ENCODE data around the gene ST8SIA5.
"Not testable (repeated sequence)": the region's sequence is repeated elsewhere in the genome, so short reads cannot be mapped to it uniquely, and the experiment has no call there.

Gene ST8SIA5
- long read RNA-seq, partial matches to known transcripts = 0 of 1 reads
- long read RNA-seq, other reads (novel, unspliced or antisense) = 1 of 1 reads

- H3K4me3 ChIP-seq (replicated peaks; ENCODE audit: insufficient read depth, low read length) = peak within 1 kb of the TSS; percentile 44
- DNase-seq (ENCODE audit: low read depth in 1 of 2, low spot score in 1 of 2) = no peak
- TF ChIP-seq, protein P1, sequence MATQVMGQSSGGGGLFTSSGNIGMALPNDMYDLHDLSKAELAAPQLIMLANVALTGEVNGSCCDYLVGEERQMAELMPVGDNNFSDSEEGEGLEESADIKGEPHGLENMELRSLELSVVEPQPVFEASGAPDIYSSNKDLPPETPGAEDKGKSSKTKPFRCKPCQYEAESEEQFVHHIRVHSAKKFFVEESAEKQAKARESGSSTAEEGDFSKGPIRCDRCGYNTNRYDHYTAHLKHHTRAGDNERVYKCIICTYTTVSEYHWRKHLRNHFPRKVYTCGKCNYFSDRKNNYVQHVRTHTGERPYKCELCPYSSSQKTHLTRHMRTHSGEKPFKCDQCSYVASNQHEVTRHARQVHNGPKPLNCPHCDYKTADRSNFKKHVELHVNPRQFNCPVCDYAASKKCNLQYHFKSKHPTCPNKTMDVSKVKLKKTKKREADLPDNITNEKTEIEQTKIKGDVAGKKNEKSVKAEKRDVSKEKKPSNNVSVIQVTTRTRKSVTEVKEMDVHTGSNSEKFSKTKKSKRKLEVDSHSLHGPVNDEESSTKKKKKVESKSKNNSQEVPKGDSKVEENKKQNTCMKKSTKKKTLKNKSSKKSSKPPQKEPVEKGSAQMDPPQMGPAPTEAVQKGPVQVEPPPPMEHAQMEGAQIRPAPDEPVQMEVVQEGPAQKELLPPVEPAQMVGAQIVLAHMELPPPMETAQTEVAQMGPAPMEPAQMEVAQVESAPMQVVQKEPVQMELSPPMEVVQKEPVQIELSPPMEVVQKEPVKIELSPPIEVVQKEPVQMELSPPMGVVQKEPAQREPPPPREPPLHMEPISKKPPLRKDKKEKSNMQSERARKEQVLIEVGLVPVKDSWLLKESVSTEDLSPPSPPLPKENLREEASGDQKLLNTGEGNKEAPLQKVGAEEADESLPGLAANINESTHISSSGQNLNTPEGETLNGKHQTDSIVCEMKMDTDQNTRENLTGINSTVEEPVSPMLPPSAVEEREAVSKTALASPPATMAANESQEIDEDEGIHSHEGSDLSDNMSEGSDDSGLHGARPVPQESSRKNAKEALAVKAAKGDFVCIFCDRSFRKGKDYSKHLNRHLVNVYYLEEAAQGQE (IDR thresholded peaks at IDR 0.05; ENCODE audit: insufficient replicate concordance, low read depth) = no peak
- TF ChIP-seq POLR2AphosphoS5 (IDR thresholded peaks at IDR 0.05; ENCODE audit: low read depth) = no peak
- TF ChIP-seq CTCF (IDR thresholded peaks at IDR 0.05; ENCODE audit: insufficient read depth, low read length) = no peak
- TF ChIP-seq GABPA (IDR thresholded peaks at IDR 0.05; ENCODE audit: low read depth) = no peak
- no peak for TF ChIP-seq SPI1 (IDR thresholded peaks at IDR 0.05; ENCODE audit: borderline replicate concordance, low read depth)
- peaks cover 50% of the 10 kb centered on the region for H3K27me3 ChIP-seq (ENCODE audit: insufficient read depth, poor library complexity, severe bottlenecking)
- H3K27ac ChIP-seq (replicated peaks) = no peak within 1 kb of the TSS
Measured at GRCh38 chr18:46756559-46757201, at the start of gene ST8SIA5. TSS of gene ST8SIA5 (minus strand) at chr18:46757053. CDS start at chr18:46756508, 545 bp downstream.

DNA sequence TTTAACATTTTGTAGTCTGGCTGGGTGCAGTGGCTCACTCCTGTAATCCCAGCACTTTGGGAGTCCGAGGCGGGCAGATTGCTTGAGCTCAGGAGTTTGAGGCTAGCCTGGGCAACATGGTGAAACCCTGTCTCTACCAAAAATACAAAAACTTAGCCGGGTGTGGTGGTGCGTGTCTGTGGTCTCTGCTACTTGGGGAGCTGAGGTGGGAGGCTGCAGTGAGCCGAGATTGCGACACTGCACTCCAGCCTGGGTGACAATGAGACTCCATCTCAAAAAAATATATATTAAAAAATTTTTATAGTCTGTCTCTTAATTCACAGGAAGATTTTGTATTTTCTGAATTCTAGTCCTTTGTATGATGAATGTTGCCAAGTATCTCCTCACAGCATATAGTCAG is 39.1 kb upstream of the ST8SIA5 start:
- H3K4me3 ChIP-seq (replicated peaks; ENCODE audit: insufficient read depth, low read length); H3K27me3 ChIP-seq (ENCODE audit: insufficient read depth, poor library complexity, severe bottlenecking); DNase-seq (ENCODE audit: low read depth in 1 of 2, low spot score in 1 of 2); H3K27ac ChIP-seq (replicated peaks): not testable (repeated sequence)

- no peak for DNase-seq (ENCODE audit: low read depth in 1 of 2, low spot score in 1 of 2)
- Histone ChIP-seq H3K27me3 (ENCODE audit: insufficient read depth, poor library complexity, severe bottlenecking) (no peaks in the 10 kb centered on the region), H3K27ac (replicated peaks) (no peak overlapping the region), H3K4me3 (replicated peaks; ENCODE audit: insufficient read depth, low read length) (no peak overlapping the region)
- TF ChIP-seq POLR2AphosphoS5 (IDR thresholded peaks at IDR 0.05; ENCODE audit: low read depth) (no peak), CTCF (IDR thresholded peaks at IDR 0.05; ENCODE audit: insufficient read depth, low read length) (no peak), SPI1 (IDR thresholded peaks at IDR 0.05; ENCODE audit: borderline replicate concordance, low read depth) (no peak), GABPA (IDR thresholded peaks at IDR 0.05; ENCODE audit: low read depth) (no peak)
- TF ChIP-seq, protein P1 (IDR thresholded peaks at IDR 0.05; ENCODE audit: insufficient replicate concordance, low read depth) = no peak
Measured at GRCh38 chr18:46794607-46795006, 37.8 kb upstream of the ST8SIA5 start.

GRCh38 chr18:46793565-46793964 is 36.7 kb upstream of the ST8SIA5 start:
- H3K27me3 ChIP-seq (ENCODE audit: insufficient read depth, poor library complexity, severe bottlenecking) = no peaks in the 10 kb centered on the region
- TF ChIP-seq, protein P1 (IDR thresholded peaks at IDR 0.05; ENCODE audit: insufficient replicate concordance, low read depth) = no peak
- no peak for TF ChIP-seq SPI1 (IDR thresholded peaks at IDR 0.05; ENCODE audit: borderline replicate concordance, low read depth)
- TF ChIP-seq POLR2AphosphoS5 (IDR thresholded peaks at IDR 0.05; ENCODE audit: low read depth) = no peak
- TF ChIP-seq GABPA (IDR thresholded peaks at IDR 0.05; ENCODE audit: low read depth) = no peak
- no peak for TF ChIP-seq CTCF (IDR thresholded peaks at IDR 0.05; ENCODE audit: insufficient read depth, low read length)
- H3K4me3 ChIP-seq (replicated peaks; ENCODE audit: insufficient read depth, low read length) = no peak overlapping the region
- DNase-seq (ENCODE audit: low read depth in 1 of 2, low spot score in 1 of 2) = no peak
- no peak overlapping the region for H3K27ac ChIP-seq (replicated peaks)

All from HL-60 (cell line).